HG03432 (cell line): Measurements from ENCODE around the gene NCKAP5L.
"Not testable (repeated sequence)": the region's sequence is repeated elsewhere in the genome, so short reads cannot be mapped to it uniquely, and the experiment has no call there.

Experiments used
- ATAC-seq: cut with Tn5 transposase; IDR thresholded peaks from one replicate; pipeline ENCODE4 v1.9.1; 2021; ENCODE audit warnings: mild to moderate bottlenecking, moderate library complexity; ENCODE audit not compliant: unreplicated experiment

The NCKAP5L gene

GRCh38 chr12:49865109-49865781 is 37.0 kb upstream of the NCKAP5L start:
- no peak for ATAC-seq

- ATAC-seq: no peak
Measured at GRCh38 chr12:49864798-49865090, 36.5 kb upstream of the NCKAP5L start.

- no peak for ATAC-seq
Measured at GRCh38 chr12:49863946-49864797, 36.0 kb upstream of the NCKAP5L start.

GRCh38 chr12:49860921-49861320 is 32.7 kb upstream of the NCKAP5L start:
- not testable (repeated sequence) for ATAC-seq

- ATAC-seq: not testable (repeated sequence)
Measured at GRCh38 chr12:49855890-49856289, 27.7 kb upstream of the NCKAP5L start.

- no peak for ATAC-seq
Measured at GRCh38 chr12:49854976-49855375, 26.8 kb upstream of the NCKAP5L start.

GRCh38 chr12:49853671-49854070 is 25.5 kb upstream of the NCKAP5L start:
- ATAC-seq: no peak

GRCh38 chr12:49847161-49847560 is 18.9 kb upstream of the NCKAP5L start:
- ATAC-seq: no peak

GRCh38 chr12:49846032-49846431 is 17.8 kb upstream of the NCKAP5L start:
- no peak for ATAC-seq

- no peak for ATAC-seq
Measured at GRCh38 chr12:49843876-49844437, 15.7 kb upstream of the NCKAP5L start.

- ATAC-seq: no peak
Measured at GRCh38 chr12:49843411-49843810, 15.2 kb upstream of the NCKAP5L start.

- ATAC-seq: peak; percentile 87
Measured at GRCh38 chr12:49842519-49843352, 14.5 kb upstream of the NCKAP5L start, which contains the start of gene BCDIN3D. Gene BCDIN3D, minus strand, starts transcription at chr12:49843106. Its CDS starts 19 bp downstream, at chr12:49843087.

GRCh38 chr12:49838973-49839633 is 10.9 kb upstream of the NCKAP5L start:
- no peak for ATAC-seq

- ATAC-seq: no peak
Measured at GRCh38 chr12:49832836-49833421, 4.7 kb upstream of the NCKAP5L start.

GRCh38 chr12:49831717-49832116 is 3.5 kb upstream of the NCKAP5L start:
- ATAC-seq: no peak

- ATAC-seq: peak; percentile 29
Measured at GRCh38 chr12:49827401-49828099, 663 bp downstream of the NCKAP5L start.

- ATAC-seq: no peak
Measured at GRCh38 chr12:49827051-49827400, 1.2 kb downstream of the NCKAP5L start.

GRCh38 chr12:49825971-49826421 is 2.2 kb downstream of the NCKAP5L start:
- ATAC-seq: no peak

- no peak for ATAC-seq
Measured at GRCh38 chr12:49825360-49825970, 2.7 kb downstream of the NCKAP5L start.
